Measurements from ENCODE around the gene METRN.
A peak's percentile ranks its signal among the peaks of the same experiment; 100 is the strongest.

Gene METRN

DNA sequence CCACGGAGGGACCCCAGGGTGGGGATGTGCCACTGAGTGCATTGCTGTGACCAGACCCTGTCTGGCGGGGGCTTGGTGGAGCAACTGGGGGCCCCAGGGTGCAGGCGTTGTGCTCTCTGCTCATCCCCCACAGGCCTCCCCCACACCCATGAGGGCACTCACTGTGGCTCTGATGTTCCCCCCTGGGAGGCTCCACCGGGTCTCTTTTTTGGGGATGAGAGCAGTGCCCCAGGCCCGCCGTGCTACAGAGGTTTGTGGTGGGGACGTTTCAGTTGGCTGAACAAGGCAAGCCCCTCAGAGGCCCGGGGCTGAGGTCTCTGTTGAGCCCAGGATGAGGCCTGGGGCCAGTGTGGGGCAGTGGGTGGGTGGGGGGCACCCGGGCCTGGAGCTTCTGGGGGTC lies 8.8 kb downstream of the METRN start:
- no peak for DNase-seq (ENCODE audit: low read depth in 2 of 2)

DNA sequence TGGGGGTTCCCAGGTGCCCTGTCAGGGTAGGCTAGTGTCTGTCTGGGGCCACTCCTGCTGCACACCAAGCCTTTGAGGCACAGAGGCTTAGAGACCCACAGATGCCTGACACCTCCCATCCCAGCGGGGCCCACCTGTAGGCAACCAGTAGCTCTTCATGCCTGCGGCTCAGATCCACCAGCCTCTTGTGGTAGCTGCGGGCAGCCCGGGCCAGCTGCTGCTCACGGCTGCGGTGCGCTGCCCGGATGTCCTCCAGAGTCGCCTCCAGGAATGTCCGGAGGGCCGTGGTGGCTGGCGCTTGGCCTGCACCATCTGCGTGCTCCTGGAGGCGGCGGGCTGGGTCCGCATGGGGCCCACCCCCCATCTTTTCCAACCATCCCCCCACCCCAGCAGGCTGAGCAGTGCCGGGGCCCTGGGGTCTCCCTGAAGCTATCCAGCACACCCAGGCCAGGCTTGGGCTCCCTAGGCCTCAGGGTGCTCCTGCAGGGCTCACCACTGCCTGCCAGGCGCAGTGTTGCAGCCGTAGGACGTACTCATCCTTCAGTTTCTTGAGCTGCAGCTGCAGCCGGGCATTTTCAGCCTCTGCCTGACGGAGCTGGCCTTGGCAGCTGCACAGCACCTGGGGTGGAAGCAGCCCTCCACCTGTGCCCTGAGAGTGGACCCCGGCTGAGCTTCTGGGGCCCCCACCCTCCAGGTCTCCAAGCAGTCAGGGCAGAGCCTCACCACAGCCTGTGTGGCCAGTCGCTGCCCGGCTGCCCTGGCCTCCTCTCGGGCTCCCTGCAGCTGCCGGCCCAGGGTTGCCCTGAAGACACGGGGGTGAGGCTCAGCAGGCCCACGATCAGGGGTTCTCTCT lies 9.5 kb downstream of the METRN start:
- no peak for DNase-seq (ENCODE audit: low read depth in 2 of 2)

DNA sequence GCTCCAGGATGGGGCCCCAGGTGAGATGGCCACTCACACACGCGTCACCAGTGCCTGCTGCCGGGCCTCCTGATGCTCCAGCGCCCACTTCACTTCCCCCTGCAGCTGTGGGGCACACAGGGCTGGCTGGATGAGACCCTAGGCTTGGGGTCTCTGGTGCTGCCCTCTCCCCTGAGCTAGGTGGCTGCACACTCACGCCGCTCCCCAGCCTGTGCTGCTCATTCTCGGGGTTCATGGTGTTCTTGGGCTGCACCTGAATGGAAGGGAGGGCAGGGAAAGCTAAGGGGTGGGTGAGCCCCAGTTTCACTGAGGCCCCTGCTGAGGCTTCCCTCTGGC lies 10.1 kb downstream of the METRN start:
- no peak for DNase-seq (ENCODE audit: low read depth in 2 of 2)

DNA sequence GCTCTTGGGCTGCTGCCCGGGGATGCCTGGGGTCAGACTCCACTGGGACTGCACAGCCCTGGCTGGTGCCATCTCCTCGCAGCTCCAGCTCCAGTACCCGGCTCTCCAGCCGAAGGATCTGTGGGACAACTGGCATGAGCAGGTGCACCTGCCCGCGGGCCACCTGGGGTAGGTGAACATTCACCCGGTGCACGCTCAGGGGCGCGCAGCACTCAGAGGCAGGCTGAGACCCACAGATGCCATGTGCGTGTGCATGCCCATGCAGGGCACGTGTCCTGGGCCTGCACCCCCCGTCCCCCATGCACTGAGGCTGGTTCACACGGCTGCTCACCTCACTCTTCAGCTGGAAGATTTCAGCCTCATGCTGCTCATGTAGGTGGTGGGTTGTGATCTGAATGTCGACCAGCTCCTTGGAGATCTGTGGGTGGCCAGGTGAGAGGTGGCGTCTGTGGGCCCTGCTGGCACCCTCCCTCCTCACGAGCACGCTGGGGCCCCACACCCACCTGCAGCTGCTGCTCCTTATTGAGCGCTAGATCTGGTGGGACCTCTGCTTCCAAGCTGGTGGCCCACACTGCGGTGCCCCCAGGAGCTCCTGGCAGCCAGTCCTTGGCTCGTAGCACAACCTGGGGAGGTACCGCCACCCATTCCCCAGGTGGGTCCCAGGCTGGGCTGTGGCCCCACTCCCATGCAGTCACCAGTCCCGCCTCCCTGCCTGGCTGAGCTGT lies 10.7 kb downstream of the METRN start:
- DNase-seq (ENCODE audit: low read depth in 2 of 2): no peak

DNA sequence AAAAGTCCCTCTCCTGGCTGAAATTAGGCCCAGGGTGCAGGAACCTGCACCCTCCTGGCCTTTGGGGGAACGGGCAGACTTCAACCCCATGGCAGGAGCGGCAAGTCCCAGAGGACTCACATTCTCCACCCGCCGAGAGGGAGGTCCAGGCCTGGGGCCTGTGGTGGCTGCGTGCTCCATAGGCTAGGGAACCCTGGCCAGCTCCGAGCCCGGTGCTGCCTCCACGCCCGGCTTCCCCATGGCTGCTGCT lies 11.2 kb downstream of the METRN start:
- no peak for DNase-seq (ENCODE audit: low read depth in 2 of 2)

DNA sequence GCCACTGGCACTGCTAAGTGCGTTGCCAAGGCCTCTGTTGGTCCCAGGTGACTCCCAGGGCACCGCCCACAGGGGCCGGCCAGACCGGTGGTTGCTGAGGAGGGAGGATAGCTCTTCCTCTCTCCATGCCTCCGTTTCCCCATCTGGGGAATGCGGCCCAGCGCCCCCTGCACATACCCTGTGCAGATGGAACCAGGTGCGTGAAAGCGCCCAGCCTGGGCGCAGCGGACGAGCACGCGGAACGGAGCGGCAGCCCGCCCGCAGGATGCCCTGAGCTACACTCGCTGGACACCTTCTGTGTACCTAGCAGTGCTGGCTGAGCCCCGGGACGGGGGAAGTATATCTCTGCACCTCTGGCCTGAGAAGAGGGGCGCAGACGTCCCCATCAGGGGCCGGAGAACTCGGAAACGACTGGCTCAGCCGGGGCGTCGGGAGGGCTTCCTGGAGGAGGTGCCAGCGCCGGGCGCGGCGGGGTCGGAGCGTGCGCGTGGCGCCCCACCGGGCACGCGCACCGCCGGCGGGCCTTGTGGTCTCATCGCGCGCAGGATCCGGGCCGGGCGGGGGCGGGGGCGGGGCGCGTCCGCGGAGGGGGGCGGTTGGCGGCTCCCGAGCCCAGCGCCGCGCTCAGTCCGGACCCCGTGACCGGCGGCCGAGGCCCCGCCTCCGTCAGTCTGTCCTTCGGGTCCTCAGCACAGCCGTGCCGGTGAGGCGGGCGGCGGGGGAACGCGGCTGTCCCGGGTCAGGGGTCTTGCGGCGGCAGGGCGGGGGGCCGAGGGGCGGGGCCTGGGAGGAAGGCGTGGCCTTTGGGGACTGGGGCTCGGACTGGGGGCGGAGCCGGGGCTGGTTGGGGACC lies 11.7 kb downstream of the METRN start, which contains the start of the genes CCDC78 and HAGHL:
Gene CCDC78, minus strand, starts transcription at position 6 of the 853 bp plus-strand sequence. CDS start 76 bp downstream, outside the sequence.
Gene HAGHL, plus strand, starts transcription at position 669 of the 853 bp plus-strand sequence. CDS start 404 bp downstream, outside the sequence.
- DNase-seq (ENCODE audit: low read depth in 2 of 2): peak in 1 of 2 donors; percentile 50

DNA sequence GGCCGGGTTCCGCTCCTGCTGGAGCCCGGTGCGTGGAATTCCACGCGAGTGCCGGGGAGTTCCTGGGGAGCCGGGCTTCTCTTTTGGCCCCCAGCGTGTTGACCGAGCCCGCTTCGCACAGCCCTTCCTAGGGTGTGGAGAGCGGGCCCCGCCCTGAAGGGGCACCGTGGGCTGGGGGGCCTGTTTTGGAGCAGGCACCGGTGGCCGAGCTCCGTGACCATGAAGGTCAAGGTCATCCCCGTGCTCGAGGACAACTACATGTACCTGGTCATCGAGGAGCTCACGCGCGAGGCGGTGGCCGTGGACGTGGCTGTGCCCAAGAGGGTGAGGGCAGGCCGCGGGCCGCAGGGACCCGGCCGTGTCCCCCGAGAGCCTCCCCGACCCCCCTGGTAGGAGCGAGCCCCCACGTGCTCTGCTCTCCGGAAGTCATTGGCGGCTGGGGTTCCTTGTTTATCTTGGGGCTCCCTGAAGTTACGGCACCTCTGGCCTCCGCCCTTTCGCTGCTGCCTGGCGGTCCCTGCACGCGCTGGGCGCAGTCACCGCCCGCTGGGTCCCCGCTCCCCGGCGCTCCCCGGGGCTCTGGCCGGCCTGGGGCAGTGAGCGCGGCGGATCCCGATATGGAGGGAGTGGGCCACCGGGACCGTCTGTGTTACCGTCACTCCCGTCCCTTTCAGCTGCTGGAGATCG lies 12.5 kb downstream of the METRN start:
- no peak for DNase-seq (ENCODE audit: low read depth in 2 of 2)

DNA sequence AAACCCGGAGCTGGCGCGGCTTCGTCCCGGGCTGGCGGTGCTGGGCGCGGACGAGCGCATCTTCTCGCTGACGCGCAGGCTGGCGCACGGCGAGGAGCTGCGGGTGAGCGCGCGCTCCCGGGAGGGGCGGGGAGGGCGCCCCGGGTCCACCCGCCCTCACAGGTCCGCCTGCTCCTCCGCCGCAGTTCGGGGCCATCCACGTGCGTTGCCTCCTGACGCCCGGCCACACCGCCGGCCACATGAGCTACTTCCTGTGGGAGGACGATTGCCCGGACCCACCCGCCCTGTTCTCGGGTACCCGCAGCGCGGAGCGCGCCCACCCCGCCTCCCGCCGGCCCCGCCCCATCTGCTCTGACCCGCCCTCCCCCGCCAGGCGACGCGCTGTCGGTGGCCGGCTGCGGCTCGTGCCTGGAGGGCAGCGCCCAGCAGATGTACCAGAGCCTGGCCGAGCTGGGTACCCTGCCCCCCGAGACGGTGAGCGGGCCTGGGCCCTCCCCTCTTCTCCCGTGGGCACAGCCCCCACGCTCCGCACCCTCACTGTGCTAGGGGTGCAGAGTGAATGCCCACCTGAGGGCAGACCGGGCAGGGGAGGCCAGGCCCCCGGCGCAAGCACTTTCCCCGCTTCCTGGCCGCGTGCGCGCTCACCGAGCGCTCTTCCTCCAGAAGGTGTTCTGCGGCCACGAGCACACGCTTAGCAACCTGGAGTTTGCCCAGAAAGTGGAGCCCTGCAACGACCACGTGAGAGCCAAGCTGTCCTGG lies 13.4 kb downstream of the METRN start:
- DNase-seq (ENCODE audit: low read depth in 2 of 2): peak in 1 of 2 donors; percentile 57

DNA sequence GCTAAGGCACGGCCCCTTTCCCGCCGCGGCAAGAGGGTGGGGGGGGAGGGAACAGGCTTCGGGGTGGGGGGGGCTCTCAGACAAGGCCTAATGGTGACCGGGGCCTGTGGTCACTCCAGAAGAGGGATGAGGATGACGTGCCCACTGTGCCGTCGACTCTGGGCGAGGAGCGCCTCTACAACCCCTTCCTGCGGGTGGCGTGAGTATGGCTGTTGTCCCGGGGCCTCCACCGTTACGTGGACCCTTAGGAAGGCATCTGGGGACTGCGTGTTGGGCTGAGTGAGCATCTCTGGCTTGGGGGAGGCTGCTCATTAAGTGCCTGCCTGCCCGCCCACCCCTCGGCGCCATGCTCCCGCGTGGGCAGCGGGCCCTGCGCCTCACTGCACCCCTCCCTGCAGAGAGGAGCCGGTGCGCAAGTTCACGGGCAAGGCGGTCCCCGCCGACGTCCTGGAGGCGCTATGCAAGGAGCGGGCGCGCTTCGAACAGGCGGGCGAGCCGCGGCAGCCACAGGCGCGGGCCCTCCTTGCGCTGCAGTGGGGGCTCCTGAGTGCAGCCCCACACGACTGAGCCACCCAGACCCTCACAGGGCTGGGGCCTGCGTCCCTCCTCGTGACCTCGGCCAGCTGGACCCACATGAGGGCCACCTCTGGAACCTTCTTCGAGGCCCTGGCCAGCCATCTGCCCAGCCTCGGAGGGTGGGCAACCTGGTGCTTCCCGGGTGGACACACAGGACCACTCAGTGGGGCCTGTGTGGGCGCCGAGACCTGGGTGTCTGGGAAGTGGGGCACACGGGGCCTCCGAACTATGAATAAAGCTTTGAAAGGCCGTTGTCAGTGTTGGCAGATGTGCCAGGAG lies 14.2 kb downstream of the METRN start:
- DNase-seq (ENCODE audit: low read depth in 2 of 2): no peak

DNA sequence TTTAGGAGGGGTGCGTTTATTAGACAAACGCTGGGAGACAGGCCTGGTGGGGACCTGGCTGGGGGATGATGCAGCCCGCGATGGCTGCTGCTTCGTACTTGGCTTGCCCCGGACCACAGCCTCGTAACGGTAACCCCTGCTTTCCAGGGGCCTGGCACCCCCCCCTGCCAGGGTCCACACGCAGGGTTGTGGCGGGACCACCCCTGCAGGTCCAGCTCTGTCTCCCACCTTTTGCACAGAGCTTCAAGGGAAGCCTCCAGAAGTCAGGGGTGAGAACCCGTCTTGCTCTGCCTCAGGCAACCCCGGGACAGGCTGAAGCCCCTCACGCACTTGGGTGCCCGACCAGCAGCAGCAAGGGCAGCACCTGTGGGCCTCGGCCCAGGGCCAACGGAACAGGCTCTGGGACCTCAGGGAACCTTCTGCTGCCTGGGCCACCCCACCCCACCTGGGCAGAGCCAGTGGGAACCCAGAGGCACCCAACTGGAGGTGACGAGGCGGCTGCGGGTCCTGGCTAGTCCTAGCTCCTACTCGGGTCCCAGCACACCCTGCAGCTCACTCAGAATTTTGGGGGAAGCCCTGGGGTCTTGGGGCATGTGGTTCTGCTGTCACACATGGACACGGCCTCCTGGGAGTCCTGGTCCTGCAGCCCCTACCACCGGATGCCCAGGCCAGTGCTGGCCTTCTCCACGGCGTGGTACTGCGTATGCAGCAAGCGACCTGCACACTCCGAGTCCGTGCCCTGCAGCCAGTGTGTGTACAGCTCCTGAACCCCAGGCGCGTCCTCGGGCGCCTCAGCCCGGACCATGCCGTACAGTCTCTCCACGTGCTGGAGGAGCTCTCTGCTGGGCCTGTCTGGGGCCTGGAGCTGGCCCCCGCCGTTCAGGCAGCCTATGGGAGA lies 15.1 kb downstream of the METRN start:
- DNase-seq (ENCODE audit: low read depth in 2 of 2): no peak

DNA sequence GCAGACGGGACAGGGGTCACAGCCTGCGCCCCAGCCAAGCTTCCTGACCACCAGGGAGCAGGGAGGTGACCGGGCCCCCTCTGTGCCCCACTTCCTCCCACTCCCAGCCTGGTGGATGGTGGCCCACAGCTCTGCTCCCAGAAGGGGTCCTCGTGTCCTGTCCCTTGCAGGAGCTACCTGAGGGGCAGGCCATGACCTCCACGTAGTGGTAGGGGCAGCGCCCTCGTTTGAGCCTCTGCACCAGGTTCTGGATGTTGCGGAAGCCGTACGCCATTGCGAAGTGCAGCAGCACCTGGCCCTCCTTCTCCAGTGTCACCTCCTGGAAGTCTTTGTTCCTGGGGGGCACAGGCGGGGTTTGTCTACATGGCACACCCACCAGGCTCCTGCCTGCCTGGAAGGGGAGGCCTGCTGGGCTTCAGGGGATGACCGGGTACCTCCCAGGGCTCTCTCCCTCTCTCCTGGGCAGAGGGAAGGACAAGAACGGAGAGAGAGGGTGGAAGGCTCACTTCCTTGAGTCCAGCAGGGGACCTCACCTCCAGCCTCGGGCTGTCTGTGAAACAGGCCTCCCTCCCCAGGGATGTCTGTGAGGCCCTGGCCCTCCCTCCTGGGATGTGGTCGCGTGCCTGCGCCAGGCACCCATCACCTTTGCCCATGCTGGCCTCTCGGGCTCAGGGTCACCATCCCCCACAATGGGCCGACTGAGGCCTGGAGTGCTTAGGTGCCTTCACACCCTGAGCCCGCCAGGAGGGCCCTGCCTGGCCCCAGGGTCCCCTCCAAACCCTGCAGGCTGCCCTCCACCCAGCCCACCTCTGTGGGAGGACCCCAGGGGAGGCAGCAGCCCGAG lies 16.0 kb downstream of the METRN start:
- no peak for DNase-seq (ENCODE audit: low read depth in 2 of 2)

DNA sequence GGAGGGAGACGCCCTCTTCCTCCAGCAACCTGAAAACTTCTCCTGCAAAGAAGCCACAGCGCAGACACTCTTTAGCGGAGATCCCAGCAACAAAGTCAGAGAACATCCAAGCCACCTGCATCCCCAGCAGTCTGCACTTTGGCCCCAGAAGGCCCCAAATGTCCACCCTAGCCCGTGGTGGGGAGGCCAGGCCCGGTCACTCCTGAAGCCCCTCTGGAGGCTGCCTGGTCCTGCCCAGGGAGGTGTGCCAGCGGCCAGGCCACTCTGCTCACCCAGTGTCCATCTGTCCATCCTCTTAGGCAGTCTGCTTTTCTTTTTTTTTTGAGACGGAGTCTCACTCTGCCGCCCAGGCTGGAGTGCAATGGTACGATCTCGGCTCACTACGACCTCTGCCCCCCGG lies 17.4 kb downstream of the METRN start:
- no peak for DNase-seq (ENCODE audit: low read depth in 2 of 2)

DNA sequence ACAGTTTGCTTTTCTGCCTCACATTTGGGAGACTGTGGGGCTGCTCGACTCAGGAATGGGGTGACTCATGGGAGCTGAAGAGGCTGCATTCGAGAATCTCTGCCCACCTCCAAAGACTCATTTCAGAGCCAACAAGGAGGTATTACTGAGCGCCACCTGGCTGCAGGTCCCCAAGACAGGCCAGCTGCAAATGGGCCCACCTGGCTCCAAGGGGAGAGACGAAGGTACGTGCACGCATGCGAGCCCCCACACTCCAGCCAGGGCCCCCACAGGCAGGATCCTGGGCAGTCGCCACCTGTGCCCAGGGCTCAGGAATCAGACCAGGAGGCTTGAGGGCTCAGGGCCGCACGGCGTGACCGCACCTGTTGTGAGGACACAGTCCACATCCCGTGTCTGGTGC lies 18.0 kb downstream of the METRN start:
- no peak for DNase-seq (ENCODE audit: low read depth in 2 of 2)

DNA sequence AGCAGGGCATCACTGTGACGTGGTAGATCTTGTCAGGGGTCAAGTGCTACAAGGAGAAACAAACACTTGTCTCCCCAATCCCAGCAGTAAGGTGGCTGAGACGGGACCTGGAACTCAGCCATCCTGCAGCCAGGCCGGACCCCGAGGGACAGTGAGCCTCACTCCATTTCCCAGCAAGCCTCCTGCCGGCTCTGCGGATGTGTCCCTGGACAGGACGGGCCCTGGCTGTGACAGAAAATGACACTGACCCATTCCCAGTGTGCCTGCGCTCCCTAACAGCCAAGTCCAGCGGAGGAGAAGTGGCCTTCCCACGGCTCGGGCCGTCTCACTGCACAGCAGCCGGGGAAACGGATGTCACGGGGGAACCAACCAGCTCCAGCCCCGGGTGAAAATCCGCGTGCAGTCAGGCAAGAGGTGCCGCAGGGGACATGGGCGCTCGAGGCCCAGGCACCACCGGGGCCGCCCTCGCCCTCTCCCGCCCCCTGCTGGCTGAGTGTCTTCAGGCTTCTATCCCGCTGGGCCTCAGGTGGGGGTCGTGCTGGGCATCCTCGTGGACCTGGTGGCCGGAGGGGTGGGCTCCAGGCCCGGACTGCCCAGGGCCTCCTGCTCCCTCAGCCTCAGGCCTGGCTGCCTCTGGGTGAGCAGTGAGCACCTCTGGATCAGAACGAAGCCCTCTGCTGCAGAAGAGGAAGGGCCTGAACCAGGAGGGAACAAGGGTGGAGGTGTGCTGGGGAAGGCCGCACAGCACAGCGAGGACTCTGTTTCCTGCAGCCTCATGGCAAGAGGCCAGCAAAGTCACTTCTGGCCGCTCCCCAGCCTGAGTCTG lies 18.7 kb downstream of the METRN start:
- no peak for DNase-seq (ENCODE audit: low read depth in 2 of 2)

DNA sequence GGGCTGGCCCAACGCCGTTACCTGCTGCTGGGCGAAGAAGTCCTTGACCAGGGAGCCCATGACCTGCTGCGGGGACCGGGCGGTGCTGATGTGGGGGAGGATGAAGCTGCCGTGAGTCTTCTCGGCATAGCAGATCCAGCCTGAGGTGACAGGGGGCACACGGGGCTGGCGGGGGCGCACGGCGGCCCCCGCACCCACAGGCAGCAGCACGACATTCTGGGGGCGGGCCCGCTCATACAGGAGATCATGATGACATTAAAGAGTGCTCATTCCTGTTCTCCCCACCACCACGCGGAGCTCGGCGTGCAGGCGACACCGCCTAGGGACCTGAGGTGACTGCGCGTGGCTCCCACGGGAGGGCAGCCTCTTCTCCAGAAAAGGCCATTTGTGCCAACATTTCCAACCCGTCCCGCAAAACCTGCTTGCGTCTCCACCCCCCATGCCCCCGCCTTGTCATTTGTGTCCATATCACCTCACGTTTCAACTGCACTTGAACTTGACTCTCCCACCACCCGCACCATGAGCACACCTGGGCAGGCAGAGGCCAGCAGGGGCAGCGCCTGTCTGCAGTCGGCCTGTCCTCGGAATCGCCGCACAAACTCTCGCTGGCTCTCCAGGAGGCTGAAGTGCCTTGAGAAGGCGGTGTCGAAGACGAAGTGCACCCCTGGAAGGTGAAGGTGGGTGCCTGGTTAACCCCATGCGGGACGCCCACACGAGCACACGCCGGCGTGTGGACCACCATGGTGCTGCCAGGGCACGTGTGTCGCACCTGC lies 19.5 kb downstream of the METRN start:
- no peak for DNase-seq (ENCODE audit: low read depth in 2 of 2)

All from activated CD4-positive, alpha-beta T cell treated with anti-CD3 and anti-CD28 coated beads for 24 hours (primary cell).